CD4-positive, alpha-beta T cell treated with Interferon alpha-2 for 1 hour (primary cell): ENCODE measurements around the gene KLHDC8A.
"Not testable (repeated sequence)": the region's sequence is repeated elsewhere in the genome, so short reads cannot be mapped to it uniquely, and the experiment has no call there.

Experiments used
- DNase-seq, 2 donors: peaks; one replicate each; pipeline ENCODE4 v3.0.0-alpha.2; 2020 to 2022

Gene KLHDC8A

GRCh38 chr1:205356440-205357139 is at the start of gene KLHDC8A:
Gene KLHDC8A, minus strand, starts transcription at chr1:205356922. Its CDS starts 13,318 bp downstream, at chr1:205343604.
- no peak for DNase-seq

GRCh38 chr1:205406252-205406651 is 49.5 kb upstream of the KLHDC8A start:
- DNase-seq, result peak in 1 of 2 donors; percentile 10

- DNase-seq, result not testable (repeated sequence)
These were observed 47.8 kb upstream of the KLHDC8A start for GRCh38 chr1:205404484-205404883.

- no peak for DNase-seq
These were observed 41.9 kb upstream of the KLHDC8A start for GRCh38 chr1:205398586-205398985.

GRCh38 chr1:205396967-205397616 is 40.4 kb upstream of the KLHDC8A start:
- peak; percentile 22 to 56 for DNase-seq

- DNase-seq, result no peak
These were observed 38.9 kb upstream of the KLHDC8A start for GRCh38 chr1:205395616-205396015.

- no peak for DNase-seq
These were observed 35.9 kb upstream of the KLHDC8A start for GRCh38 chr1:205392650-205393049.

- DNase-seq, result no peak
These were observed 34.7 kb upstream of the KLHDC8A start for GRCh38 chr1:205391386-205391785.

GRCh38 chr1:205387845-205388244 is 31.1 kb upstream of the KLHDC8A start:
- DNase-seq, result no peak

- not testable (repeated sequence) for DNase-seq
These were observed 26.3 kb upstream of the KLHDC8A start for GRCh38 chr1:205382990-205383389.

- DNase-seq, result no peak
These were observed 25.8 kb upstream of the KLHDC8A start for GRCh38 chr1:205382561-205382960.

- no peak for DNase-seq
These were observed 24.6 kb upstream of the KLHDC8A start for GRCh38 chr1:205381305-205381704.

- no peak for DNase-seq
These were observed 24.2 kb upstream of the KLHDC8A start for GRCh38 chr1:205380882-205381281.

GRCh38 chr1:205379056-205379455 is 22.3 kb upstream of the KLHDC8A start:
- DNase-seq, result no peak

- DNase-seq, result no peak
These were observed 20.6 kb upstream of the KLHDC8A start for GRCh38 chr1:205377355-205377754.

GRCh38 chr1:205376739-205377138 is 20.0 kb upstream of the KLHDC8A start:
- no peak for DNase-seq

- DNase-seq, result no peak
These were observed 19.3 kb upstream of the KLHDC8A start for GRCh38 chr1:205375835-205376545.

GRCh38 chr1:205374210-205375078 is 17.7 kb upstream of the KLHDC8A start:
- DNase-seq, result no peak

GRCh38 chr1:205373798-205374175 is 17.1 kb upstream of the KLHDC8A start:
- DNase-seq, result no peak

- no peak for DNase-seq
These were observed 16.5 kb upstream of the KLHDC8A start for GRCh38 chr1:205373022-205373797.

GRCh38 chr1:205371871-205372660 is 15.3 kb upstream of the KLHDC8A start:
- DNase-seq, result no peak
